ENCODE data around the gene ATRNL1. TPM values are rescaled to one million over a fixed set of nuclear protein-coding genes. Genes with fewer than 3 reads are reported as not detected.

ATRNL1 gene
- total RNA-seq, 1 experiment from 2014 or later = 28.7 TPM

GRCh38 chr10:115066528-115066927 is 26.6 kb upstream of the ATRNL1 start:
- H3K36me3 Mint-ChIP-seq = no peaks in the 10 kb centered on the region
- TF ChIP-seq TEAD4 (CRISPR knock-in tag; IDR thresholded peaks at IDR 0.05) = no peak
- CTCF ChIA-PET = interaction anchor here (0.9 kb wide), 1 partner anchor 190 kb away, joined by 3 read pairs; no protein-coding TSS in a partner anchor
- DNase-seq (ENCODE audit: low spot score) = no peak
- H3K4me1 Mint-ChIP-seq = peaks cover 40% of the 10 kb centered on the region
- H3K4me3 Mint-ChIP-seq = no peak overlapping the region
- no peak overlapping the region for H3K27ac Mint-ChIP-seq
- POLR2A ChIA-PET = no interaction called here
- no peak for ATAC-seq
- H3K27me3 Mint-ChIP-seq (ENCODE audit: low read depth) = no peaks in the 10 kb centered on the region; the same call in none of the 2 replicates
- H3K9me3 Mint-ChIP-seq = 0 out of 2 replicates have a peak, but pooled peaks cover 3% of the 10 kb centered on the region

DNA sequence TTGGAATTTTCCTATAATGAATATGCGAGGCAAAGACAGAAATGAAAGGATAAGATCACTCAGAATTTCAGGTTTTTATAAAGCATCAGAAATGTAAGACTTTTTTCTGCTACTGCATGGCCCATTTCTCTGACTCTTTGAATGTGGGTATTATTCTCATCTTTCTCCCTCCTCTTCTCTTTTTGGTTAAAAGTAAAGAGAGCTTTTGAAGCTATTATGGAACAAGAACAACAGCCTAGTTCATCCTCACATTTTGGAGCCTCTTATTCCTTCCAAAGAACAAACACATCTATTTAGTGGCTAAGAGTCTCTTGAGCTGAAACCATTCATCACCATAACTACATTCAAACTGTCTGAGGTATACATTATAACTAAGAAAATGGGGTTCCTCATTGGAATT is 19.4 kb upstream of the ATRNL1 start:
- TF ChIP-seq, protein P1, sequence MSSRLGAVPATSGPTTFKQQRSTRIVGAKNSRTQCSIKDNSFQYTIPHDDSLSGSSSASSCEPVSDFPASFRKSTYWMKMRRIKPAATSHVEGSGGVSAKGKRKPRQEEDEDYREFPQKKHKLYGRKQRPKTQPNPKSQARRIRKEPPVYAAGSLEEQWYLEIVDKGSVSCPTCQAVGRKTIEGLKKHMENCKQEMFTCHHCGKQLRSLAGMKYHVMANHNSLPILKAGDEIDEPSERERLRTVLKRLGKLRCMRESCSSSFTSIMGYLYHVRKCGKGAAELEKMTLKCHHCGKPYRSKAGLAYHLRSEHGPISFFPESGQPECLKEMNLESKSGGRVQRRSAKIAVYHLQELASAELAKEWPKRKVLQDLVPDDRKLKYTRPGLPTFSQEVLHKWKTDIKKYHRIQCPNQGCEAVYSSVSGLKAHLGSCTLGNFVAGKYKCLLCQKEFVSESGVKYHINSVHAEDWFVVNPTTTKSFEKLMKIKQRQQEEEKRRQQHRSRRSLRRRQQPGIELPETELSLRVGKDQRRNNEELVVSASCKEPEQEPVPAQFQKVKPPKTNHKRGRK (CRISPR knock-in tag; IDR thresholded peaks at IDR 0.05; ENCODE audit: borderline replicate concordance) = no peak
- no peak for TF ChIP-seq ZNF317 (CRISPR knock-in tag; IDR thresholded peaks at IDR 0.05; ENCODE audit: borderline replicate concordance, low read depth)
- TF ChIP-seq, protein P2, sequence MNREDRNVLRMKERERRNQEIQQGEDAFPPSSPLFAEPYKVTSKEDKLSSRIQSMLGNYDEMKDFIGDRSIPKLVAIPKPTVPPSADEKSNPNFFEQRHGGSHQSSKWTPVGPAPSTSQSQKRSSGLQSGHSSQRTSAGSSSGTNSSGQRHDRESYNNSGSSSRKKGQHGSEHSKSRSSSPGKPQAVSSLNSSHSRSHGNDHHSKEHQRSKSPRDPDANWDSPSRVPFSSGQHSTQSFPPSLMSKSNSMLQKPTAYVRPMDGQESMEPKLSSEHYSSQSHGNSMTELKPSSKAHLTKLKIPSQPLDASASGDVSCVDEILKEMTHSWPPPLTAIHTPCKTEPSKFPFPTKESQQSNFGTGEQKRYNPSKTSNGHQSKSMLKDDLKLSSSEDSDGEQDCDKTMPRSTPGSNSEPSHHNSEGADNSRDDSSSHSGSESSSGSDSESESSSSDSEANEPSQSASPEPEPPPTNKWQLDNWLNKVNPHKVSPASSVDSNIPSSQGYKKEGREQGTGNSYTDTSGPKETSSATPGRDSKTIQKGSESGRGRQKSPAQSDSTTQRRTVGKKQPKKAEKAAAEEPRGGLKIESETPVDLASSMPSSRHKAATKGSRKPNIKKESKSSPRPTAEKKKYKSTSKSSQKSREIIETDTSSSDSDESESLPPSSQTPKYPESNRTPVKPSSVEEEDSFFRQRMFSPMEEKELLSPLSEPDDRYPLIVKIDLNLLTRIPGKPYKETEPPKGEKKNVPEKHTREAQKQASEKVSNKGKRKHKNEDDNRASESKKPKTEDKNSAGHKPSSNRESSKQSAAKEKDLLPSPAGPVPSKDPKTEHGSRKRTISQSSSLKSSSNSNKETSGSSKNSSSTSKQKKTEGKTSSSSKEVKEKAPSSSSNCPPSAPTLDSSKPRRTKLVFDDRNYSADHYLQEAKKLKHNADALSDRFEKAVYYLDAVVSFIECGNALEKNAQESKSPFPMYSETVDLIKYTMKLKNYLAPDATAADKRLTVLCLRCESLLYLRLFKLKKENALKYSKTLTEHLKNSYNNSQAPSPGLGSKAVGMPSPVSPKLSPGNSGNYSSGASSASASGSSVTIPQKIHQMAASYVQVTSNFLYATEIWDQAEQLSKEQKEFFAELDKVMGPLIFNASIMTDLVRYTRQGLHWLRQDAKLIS (CRISPR knock-in tag; IDR thresholded peaks at IDR 0.05; ENCODE audit: borderline replicate concordance) = no peak
- no peak for TF ChIP-seq FOXK1 (CRISPR knock-in tag; IDR thresholded peaks at IDR 0.05)
- no peak for TF ChIP-seq GTF2I (CRISPR knock-in tag; conservative IDR thresholded peaks at IDR 0.05)
- no peak for TF ChIP-seq OVOL2 (CRISPR knock-in tag; IDR thresholded peaks at IDR 0.05; ENCODE audit: borderline replicate concordance)
- TF ChIP-seq SOX15 (CRISPR knock-in tag; IDR thresholded peaks at IDR 0.05) = no peak
- ATAC-seq (no peak), DNase-seq (ENCODE audit: low spot score) (no peak)
- H3K27me3 Mint-ChIP-seq (ENCODE audit: low read depth) = 0 out of 2 replicates have a peak, but pooled peaks cover 4% of the 10 kb centered on the region
- peaks cover 7% of the 10 kb centered on the region for H3K4me1 Mint-ChIP-seq
- CTCF ChIA-PET = no interaction called here
- H3K9me3 Mint-ChIP-seq = peaks cover 46% of the 10 kb centered on the region
- no peak overlapping the region for H3K27ac Mint-ChIP-seq
- POLR2A ChIA-PET = no interaction called here
- no peak overlapping the region for H3K4me3 Mint-ChIP-seq
- H3K36me3 Mint-ChIP-seq = peaks cover 29% of the 10 kb centered on the region

- DNase-seq (ENCODE audit: low spot score) (no peak), ATAC-seq (no peak)
- ChIA-PET POLR2A (no interaction called here), CTCF (no interaction called here)
- peaks cover 33% of the 10 kb centered on the region for H3K36me3 Mint-ChIP-seq
- no peak for TF ChIP-seq CBFB (CRISPR knock-in tag; IDR thresholded peaks at IDR 0.05; ENCODE audit: low read depth)
- no peak for TF ChIP-seq ZSCAN18 (CRISPR knock-in tag; IDR thresholded peaks at IDR 0.05)
- TF ChIP-seq SMAD4 (CRISPR knock-in tag; IDR thresholded peaks at IDR 0.05) = no peak
- peaks cover 39% of the 10 kb centered on the region for H3K9me3 Mint-ChIP-seq
- H3K4me1 Mint-ChIP-seq = peaks cover 15% of the 10 kb centered on the region
- no peaks in the 10 kb centered on the region; the same call in 1 of the 2 replicates for H3K27me3 Mint-ChIP-seq (ENCODE audit: low read depth)
- no peak overlapping the region for H3K27ac Mint-ChIP-seq
- H3K4me3 Mint-ChIP-seq = no peak overlapping the region
Measured at GRCh38 chr10:115082506-115082905, 10.7 kb upstream of the ATRNL1 start.

GRCh38 chr10:115084277-115084850 is 8.8 kb upstream of the ATRNL1 start:
- H3K36me3 Mint-ChIP-seq = peaks cover 19% of the 10 kb centered on the region
- H3K9me3 Mint-ChIP-seq = peaks cover 25% of the 10 kb centered on the region
- no peak overlapping the region for H3K27ac Mint-ChIP-seq
- CTCF ChIA-PET = interaction anchor here (1.0 kb wide), 1 partner anchor 205 kb away, joined by 4 read pairs; no protein-coding TSS in a partner anchor
- H3K4me1 Mint-ChIP-seq = peaks cover 15% of the 10 kb centered on the region
- H3K4me3 Mint-ChIP-seq = no peak overlapping the region
- ATAC-seq (no peak), DNase-seq (ENCODE audit: low spot score) (no peak)
- POLR2A ChIA-PET = no interaction called here
- no peaks in the 10 kb centered on the region; the same call in 1 of the 2 replicates for H3K27me3 Mint-ChIP-seq (ENCODE audit: low read depth)
- TF ChIP-seq, protein P3, sequence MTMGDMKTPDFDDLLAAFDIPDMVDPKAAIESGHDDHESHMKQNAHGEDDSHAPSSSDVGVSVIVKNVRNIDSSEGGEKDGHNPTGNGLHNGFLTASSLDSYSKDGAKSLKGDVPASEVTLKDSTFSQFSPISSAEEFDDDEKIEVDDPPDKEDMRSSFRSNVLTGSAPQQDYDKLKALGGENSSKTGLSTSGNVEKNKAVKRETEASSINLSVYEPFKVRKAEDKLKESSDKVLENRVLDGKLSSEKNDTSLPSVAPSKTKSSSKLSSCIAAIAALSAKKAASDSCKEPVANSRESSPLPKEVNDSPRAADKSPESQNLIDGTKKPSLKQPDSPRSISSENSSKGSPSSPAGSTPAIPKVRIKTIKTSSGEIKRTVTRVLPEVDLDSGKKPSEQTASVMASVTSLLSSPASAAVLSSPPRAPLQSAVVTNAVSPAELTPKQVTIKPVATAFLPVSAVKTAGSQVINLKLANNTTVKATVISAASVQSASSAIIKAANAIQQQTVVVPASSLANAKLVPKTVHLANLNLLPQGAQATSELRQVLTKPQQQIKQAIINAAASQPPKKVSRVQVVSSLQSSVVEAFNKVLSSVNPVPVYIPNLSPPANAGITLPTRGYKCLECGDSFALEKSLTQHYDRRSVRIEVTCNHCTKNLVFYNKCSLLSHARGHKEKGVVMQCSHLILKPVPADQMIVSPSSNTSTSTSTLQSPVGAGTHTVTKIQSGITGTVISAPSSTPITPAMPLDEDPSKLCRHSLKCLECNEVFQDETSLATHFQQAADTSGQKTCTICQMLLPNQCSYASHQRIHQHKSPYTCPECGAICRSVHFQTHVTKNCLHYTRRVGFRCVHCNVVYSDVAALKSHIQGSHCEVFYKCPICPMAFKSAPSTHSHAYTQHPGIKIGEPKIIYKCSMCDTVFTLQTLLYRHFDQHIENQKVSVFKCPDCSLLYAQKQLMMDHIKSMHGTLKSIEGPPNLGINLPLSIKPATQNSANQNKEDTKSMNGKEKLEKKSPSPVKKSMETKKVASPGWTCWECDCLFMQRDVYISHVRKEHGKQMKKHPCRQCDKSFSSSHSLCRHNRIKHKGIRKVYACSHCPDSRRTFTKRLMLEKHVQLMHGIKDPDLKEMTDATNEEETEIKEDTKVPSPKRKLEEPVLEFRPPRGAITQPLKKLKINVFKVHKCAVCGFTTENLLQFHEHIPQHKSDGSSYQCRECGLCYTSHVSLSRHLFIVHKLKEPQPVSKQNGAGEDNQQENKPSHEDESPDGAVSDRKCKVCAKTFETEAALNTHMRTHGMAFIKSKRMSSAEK (CRISPR knock-in tag; IDR thresholded peaks at IDR 0.05; ENCODE audit: borderline replicate concordance) = no peak
- TF ChIP-seq, protein P4, sequence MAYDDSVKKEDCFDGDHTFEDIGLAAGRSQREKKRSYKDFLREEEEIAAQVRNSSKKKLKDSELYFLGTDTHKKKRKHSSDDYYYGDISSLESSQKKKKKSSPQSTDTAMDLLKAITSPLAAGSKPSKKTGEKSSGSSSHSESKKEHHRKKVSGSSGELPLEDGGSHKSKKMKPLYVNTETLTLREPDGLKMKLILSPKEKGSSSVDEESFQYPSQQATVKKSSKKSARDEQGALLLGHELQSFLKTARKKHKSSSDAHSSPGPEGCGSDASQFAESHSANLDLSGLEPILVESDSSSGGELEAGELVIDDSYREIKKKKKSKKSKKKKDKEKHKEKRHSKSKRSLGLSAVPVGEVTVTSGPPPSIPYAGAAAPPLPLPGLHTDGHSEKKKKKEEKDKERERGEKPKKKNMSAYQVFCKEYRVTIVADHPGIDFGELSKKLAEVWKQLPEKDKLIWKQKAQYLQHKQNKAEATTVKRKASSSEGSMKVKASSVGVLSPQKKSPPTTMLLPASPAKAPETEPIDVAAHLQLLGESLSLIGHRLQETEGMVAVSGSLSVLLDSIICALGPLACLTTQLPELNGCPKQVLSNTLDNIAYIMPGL (CRISPR knock-in tag; IDR thresholded peaks at IDR 0.05) = no peak
- no peak for TF ChIP-seq ZNF416 (CRISPR knock-in tag; IDR thresholded peaks at IDR 0.05)
- no peak for TF ChIP-seq ZNF219 (CRISPR knock-in tag; IDR thresholded peaks at IDR 0.05; ENCODE audit: borderline replicate concordance)
